ENCODE measurements around the gene DCAF5.

Gene DCAF5

GRCh38 chr14:69008421-69008884 lies 144.5 kb downstream of the DCAF5 start:
- no peak for TF ChIP-seq CTCF (IDR thresholded peaks at IDR 0.05)
- Histone ChIP-seq H3K4me3 (no peak overlapping the region), H3K27ac (peak overlapping the region; percentile 35 to 77)
- DNase-seq (ENCODE audit: low spot score) = no peak

- Histone ChIP-seq H3K4me3 (no peak overlapping the region), H3K27ac (peak overlapping the region; percentile 80 to 89)
- TF ChIP-seq CTCF (IDR thresholded peaks at IDR 0.05) = no peak
- no peak for DNase-seq (ENCODE audit: low spot score)
Measured at GRCh38 chr14:69006346-69006745, 146.6 kb downstream of the DCAF5 start.

- TF ChIP-seq CTCF (IDR thresholded peaks at IDR 0.05) = no peak
- Histone ChIP-seq H3K27ac (peak overlapping the region; percentile 80 to 89), H3K4me3 (no peak overlapping the region)
- peak; percentile 94 for DNase-seq (ENCODE audit: low spot score)
Measured at GRCh38 chr14:69005432-69006148, 147.3 kb downstream of the DCAF5 start.

GRCh38 chr14:69004731-69005431 lies 148.0 kb downstream of the DCAF5 start:
- no peak for TF ChIP-seq CTCF (IDR thresholded peaks at IDR 0.05)
- Histone ChIP-seq H3K27ac (peak overlapping the region; percentile 80 to 89), H3K4me3 (no peak overlapping the region)
- no peak for DNase-seq (ENCODE audit: low spot score)

GRCh38 chr14:69003626-69004025 lies 149.3 kb downstream of the DCAF5 start:
- no peak for DNase-seq (ENCODE audit: low spot score)
- no peak for TF ChIP-seq CTCF (IDR thresholded peaks at IDR 0.05)
- Histone ChIP-seq H3K27ac (no peak overlapping the region), H3K4me3 (no peak overlapping the region)

- Histone ChIP-seq H3K27ac (no peak overlapping the region), H3K4me3 (no peak overlapping the region)
- no peak for DNase-seq (ENCODE audit: low spot score)
- TF ChIP-seq CTCF (IDR thresholded peaks at IDR 0.05) = no peak
Measured at GRCh38 chr14:69002069-69002468, 150.8 kb downstream of the DCAF5 start.

- no peak for TF ChIP-seq CTCF (IDR thresholded peaks at IDR 0.05)
- no peak for DNase-seq (ENCODE audit: low spot score)
- no peak overlapping the region for H3K27ac ChIP-seq
- no peak overlapping the region for H3K4me3 ChIP-seq
Measured at GRCh38 chr14:69001375-69001774, 151.5 kb downstream of the DCAF5 start.

Data from coronary artery (tissue), 2 donors.